Fibroblast of skin of right biceps (primary cell): ENCODE measurements around the gene RAB25.
"Not testable (repeated sequence)": the region's sequence is repeated elsewhere in the genome, so short reads cannot be mapped to it uniquely, and the experiment has no call there.

Experiments
- DNase-seq: peaks from one replicate; pipeline ENCODE4 v3.0.0-alpha.2; 2013

The RAB25 gene

GRCh38 chr1:156055281-156056048 is 5.5 kb upstream of the RAB25 start:
- no peak for DNase-seq

GRCh38 chr1:156056326-156056849 is 4.6 kb upstream of the RAB25 start:
- DNase-seq = no peak

DNA sequence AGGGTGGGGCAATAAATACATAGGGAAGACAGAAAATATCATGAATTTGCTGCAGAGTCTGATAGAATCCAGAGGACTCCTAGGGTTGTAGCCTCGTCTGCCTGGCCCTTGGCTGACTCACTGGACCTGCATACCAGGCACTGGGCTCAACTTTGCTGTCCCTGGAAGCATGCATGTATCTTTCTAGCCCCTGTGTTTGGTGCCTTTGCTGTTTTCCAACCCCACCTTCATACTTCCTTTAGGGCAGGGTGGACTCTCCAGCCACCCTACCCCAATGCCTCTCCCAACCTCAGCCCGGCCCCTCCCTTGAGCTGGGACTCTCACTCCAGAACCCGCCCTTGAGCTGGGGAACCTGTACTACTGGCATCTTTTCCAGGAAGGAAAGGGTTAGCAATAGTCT is 1.2 kb downstream of the RAB25 start:
- DNase-seq = no peak

- DNase-seq = peak; percentile 15
Measured at GRCh38 chr1:156063997-156064285, 3.0 kb downstream of the RAB25 start.

DNA sequence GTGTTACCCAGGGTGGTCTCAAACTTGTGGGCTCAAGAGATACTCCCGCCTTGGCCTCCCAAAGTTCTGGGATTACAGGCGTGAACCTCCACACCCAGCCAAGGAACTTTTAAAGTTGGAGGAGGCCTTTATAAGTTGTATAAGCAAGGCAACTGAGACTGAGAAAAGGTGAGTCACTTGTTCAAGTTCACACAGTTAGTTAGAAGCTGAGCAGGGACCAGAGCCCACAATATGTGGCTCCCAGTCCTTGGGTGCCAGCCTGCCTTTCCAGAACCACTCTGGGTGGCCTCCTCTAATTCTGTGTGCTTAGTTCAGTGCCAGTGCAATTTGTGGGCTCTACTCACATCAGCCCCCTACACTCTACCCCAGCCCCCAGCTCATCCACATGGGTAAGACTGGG is 3.7 kb downstream of the RAB25 start:
- DNase-seq = no peak

GRCh38 chr1:156065212-156065611 is 4.3 kb downstream of the RAB25 start:
- DNase-seq = no peak

- no peak for DNase-seq
Measured at GRCh38 chr1:156065871-156066270, 4.9 kb downstream of the RAB25 start.

GRCh38 chr1:156067262-156067661 is 6.3 kb downstream of the RAB25 start:
- no peak for DNase-seq

DNA sequence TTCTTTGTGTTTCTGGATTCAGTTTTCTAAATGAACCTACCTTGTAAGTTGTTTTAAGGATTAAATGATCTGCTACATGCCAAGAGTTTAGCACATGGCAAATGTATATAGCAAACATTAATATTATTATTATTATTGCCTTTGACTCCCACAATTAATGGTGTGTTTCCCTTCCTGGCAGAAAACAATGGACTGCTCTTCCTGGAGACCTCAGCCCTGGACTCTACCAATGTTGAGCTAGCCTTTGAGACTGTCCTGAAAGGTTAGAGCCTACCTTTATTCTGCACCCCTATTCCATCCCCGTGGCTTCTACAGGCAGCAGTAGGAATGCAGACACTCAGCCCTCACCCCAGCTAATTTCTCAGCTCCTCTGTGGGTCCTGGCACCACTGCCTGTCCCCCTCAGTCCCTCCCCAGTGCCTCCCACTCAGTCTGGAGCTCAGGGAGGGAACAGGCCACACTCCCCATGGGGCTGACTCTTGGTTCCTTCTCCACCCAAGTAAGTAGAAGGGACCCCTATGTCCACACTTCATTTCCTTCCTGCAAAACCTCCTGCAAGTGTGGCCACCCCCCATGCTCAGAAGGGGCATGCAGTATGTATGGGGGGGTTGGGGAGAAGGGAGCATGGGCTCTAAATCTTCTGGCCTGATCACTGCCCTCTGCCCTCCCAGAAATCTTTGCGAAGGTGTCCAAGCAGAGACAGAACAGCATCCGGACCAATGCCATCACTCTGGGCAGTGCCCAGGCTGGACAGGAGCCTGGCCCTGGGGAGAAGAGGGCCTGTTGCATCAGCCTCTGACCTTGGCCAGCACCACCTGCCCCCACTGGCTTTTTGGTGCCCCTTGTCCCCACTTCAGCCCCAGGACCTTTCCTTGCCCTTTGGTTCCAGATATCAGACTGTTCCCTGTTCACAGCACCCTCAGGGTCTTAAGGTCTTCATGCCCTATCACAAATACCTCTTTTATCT is 8.8 kb downstream of the RAB25 start:
- no peak for DNase-seq

DNA sequence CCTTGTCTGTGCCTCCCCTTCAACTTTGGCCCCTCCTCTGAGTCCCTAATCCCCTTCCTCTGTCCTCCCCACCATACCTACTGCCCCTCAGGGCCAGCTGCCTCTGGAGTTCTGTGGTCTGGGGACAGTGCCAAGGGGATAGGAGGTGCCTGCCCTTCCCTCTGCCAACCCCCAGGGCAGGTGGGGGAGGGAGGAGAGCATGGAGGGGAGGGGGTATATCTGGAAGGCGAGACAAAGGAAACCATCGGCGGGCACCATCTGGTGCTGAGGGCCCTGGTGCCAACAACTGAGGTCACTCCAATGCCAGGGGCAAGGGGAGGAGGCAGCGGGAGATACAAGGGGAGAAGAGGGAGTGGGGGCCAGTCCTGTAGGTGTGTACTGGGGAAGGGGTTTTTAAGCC is 9.6 kb downstream of the RAB25 start:
- no peak for DNase-seq

DNA sequence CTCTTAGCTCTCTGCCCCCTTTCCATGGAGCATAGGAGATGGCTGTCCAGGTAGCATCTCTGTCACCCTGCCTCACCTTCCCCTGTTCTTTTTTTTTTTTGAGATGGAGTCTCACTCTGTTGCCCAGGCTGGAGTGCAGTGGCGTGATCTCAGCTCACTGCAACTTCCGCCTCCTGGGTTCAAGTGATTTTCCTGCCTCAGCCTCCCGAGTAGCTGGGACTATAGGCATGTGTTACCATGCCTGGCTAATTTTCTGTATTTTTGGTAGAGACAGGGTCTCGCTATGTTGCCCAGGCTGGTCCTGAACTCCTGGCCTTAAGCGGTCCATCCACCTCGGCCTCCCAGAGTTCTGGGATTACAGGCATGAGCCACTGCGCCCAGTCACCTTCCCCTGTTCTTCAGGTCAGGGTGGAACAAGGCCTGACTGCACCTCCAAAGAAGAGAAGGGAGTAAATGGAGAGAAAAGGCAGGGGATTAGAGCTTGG is 10.4 kb downstream of the RAB25 start:
- not testable (repeated sequence) for DNase-seq

GRCh38 chr1:156072251-156072650 is 11.3 kb downstream of the RAB25 start:
- no peak for DNase-seq

DNA sequence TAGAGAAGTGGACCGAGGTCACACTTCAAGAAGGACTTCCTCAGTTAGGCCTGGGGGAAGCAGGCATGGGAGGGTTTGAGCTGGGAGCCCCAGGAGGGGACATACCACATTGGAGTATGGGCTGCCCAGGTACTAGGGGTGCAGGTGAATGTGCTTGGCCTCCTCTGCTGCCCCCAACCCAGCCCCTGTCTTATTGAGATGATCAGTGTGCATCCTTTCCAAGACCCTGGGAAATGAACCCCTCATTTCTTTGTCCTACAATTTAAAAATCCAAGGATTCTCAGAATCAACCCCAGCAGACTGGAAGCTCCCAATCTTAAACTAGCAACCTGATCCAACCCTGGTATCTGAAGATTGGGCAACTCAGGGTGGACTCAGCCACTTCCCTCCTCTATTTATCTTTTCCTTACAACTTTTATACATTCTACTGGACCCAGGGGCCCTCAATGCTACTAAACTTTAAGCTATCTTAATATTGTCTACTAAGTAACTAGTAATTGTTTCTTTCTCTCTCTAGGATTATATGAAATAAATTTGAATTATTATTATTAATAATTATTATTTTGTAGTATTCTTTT is 12.2 kb downstream of the RAB25 start:
- no peak for DNase-seq

DNA sequence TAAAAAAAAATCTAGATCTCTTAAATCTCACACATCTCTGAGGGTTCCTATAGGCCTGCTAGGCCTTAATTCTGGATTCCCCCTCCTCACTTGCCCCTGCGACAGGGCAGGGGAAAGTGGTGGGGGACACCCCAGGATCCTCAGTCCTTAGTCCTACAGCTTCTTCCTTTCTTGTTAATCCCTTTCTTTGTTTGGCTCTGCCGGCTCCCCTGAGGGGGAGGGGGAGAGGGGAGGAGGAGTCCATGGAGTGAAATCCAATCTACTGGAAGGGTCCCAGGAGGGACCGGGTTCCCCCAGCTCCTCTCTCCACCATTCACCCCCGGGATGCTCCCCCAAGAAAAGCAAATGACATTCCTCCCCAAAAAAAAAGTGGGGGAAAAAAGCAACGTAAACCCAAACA is 12.8 kb downstream of the RAB25 start:
- no peak for DNase-seq

GRCh38 chr1:156074661-156075060 is 13.7 kb downstream of the RAB25 start:
- DNase-seq = no peak

GRCh38 chr1:156075162-156075561 is 14.2 kb downstream of the RAB25 start:
- no peak for DNase-seq

- DNase-seq = no peak
Measured at GRCh38 chr1:156075775-156076204, 14.8 kb downstream of the RAB25 start.

GRCh38 chr1:156076609-156077429 is 15.9 kb downstream of the RAB25 start:
- DNase-seq = peak; percentile 25

DNA sequence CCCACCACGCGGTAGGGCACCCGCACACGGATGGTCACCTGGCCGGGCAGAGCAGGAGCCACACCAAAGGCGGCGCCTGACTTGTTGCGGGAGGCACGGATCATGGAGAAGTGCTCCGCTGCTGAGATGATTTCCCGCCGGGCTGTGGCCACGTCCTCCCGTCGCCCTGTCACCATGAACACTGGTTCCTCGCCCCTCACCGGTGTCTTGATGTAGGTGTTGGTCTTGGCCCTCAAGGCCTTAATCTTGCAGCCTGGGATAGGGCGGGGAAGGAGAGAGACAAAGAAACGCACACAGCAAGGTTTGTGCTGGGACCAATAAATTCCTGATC is 16.4 kb downstream of the RAB25 start:
- no peak for DNase-seq

- no peak for DNase-seq
Measured at GRCh38 chr1:156078728-156079127, 17.8 kb downstream of the RAB25 start.

DNA sequence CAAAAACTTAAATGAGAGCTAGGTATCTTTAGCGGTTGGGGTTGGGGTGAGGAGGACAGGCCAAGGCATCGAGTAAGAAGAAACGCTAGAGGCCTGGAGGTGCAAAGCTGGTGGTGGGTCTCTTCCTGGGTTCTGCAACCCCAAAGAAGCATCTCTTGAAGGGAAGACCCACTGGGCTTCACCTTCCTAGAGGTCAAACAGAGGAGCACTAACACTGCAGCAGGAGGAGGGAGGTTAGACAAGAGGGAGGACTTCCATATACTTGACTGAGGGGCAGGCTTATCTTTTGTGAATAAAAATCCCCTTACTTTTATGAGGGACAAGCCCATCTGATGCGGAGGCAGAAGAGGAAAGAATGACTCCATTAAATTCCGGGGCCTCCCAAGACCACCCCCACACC is 18.8 kb downstream of the RAB25 start:
- no peak for DNase-seq

GRCh38 chr1:156080241-156080862 is 19.4 kb downstream of the RAB25 start:
- DNase-seq = peak; percentile 31
